Measurements from ENCODE around the gene NCAM2.
A peak's percentile ranks its signal among the peaks of the same experiment; 100 is the strongest.

The NCAM2 gene

DNA sequence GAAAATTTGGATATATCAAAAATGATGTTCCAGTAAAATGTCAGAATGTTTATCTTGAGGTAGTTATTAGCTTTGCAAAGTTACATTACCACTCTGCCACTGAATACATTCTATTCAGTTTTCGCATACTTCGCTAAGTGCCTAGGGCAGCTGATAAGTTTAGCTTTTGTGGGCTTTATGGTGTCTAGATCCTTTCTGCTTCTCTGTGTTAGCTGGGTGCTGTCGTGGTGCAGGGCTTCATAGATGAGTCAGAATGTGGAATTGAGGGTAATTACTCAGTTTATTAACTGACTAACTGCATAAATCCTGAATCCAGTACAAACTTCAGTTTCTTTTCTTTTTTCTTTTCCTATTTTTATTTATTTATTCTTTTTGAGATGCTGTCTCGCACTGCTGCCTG is 21.5 kb downstream of the NCAM2 start:
- ChIA-PET CTCF (no interaction called here), POLR2A (no interaction called here)
- Histone ChIP-seq H3K4me1 (ENCODE audit: control extremely low read depth in 1 of 4, control insufficient read depth in 4 of 4, insufficient read depth in 4 of 4, low read length in 3 of 4) (no peaks in the 10 kb centered on the region), H3K27me3 (replicated peaks in 2 of 5; ENCODE audit: control insufficient read depth in 4 of 5, insufficient read depth in 5 of 5, low read length in 4 of 5) (no peaks in the 10 kb centered on the region), H3K9me3 (ENCODE audit: control extremely low read depth in 1 of 5, control insufficient read depth in 4 of 5, insufficient read depth in 2 of 5, low read depth in 1 of 5, low read length in 4 of 5) (no peaks in the 10 kb centered on the region), H3K4me3 (ENCODE audit: control insufficient read depth in 1 of 7, extremely low read depth in 1 of 7, insufficient read depth in 4 of 7, low read depth in 2 of 7, low read length in 6 of 7) (no peak overlapping the region), H3K36me3 (ENCODE audit: control insufficient read depth in 4 of 4, insufficient read depth in 4 of 4, low read length in 3 of 4) (no peaks in the 10 kb centered on the region), H3K27ac (ENCODE audit: insufficient read depth in 1 of 2, low read depth in 1 of 2, low read length in 2 of 2, poor library complexity in 1 of 2, severe bottlenecking in 2 of 2) (no peak overlapping the region)
- WGBS (ENCODE audit: insufficient coverage): no CpG with 5 or more reads among the region's 4 CpGs
- DNase-seq: no peak

DNA sequence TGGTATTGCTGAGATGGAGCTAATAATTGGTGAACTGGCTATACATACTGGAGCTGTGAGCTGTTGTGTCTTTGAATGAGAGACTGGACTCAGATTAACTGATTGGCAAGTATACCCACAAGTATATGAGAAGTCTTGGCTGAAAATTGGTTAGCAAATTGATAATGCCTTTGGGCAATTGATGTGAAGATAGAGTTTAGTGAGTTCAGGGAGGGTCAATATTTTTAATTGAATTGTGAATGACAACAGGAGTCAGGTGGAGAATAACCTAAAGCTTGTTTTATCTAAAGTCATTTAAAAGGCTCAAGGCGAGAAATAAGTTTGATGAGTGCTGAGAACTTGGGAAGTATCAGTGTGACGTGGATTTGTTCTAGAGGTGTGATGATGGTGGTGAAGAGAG is 27.5 kb downstream of the NCAM2 start:
- H3K9me3 ChIP-seq (ENCODE audit: control extremely low read depth in 1 of 5, control insufficient read depth in 4 of 5, insufficient read depth in 2 of 5, low read depth in 1 of 5, low read length in 4 of 5): no peaks in the 10 kb centered on the region
- H3K36me3 ChIP-seq (ENCODE audit: control insufficient read depth in 4 of 4, insufficient read depth in 4 of 4, low read length in 3 of 4): no peaks in the 10 kb centered on the region
- H3K27ac ChIP-seq (ENCODE audit: insufficient read depth in 1 of 2, low read depth in 1 of 2, low read length in 2 of 2, poor library complexity in 1 of 2, severe bottlenecking in 2 of 2): no peak overlapping the region
- WGBS (ENCODE audit: insufficient coverage): 97% methylated on average over 2 of the region's 2 CpGs
- POLR2A ChIA-PET: no interaction called here
- no peaks in the 10 kb centered on the region for H3K27me3 ChIP-seq (replicated peaks in 2 of 5; ENCODE audit: control insufficient read depth in 4 of 5, insufficient read depth in 5 of 5, low read length in 4 of 5)
- peaks cover 0 to 3% (median 0%) of the 10 kb centered on the region in 4 experiments for H3K4me1 ChIP-seq (ENCODE audit: control extremely low read depth in 1 of 4, control insufficient read depth in 4 of 4, insufficient read depth in 4 of 4, low read length in 3 of 4)
- DNase-seq: no peak
- CTCF ChIA-PET: no interaction called here
- H3K4me3 ChIP-seq (ENCODE audit: control insufficient read depth in 1 of 7, extremely low read depth in 1 of 7, insufficient read depth in 4 of 7, low read depth in 2 of 7, low read length in 6 of 7): no peak overlapping the region

DNA sequence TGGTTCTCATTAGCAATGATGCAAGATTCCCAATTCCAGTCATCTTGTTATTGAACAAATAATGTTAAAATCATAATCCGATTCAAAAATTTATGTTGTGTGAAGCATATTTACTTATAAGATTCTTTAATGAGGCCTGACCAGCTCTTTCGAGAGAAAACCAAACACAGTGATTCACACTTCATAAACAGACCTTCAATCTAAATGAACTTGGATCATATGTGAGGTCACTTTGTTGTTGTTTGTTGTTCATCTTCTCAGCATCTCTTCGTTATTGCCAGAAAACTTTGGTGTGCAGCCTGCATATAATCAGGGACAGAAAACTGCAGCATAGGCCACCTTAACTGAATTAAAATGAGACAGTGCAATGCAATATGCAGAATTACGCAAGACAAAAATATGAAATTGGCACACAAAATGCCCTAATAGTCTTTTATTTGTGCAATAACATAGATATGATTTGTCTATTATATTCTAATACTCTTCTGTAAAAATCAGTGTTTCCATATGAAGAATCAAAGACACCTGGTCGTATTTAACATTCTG is 30.1 kb downstream of the NCAM2 start:
- Histone ChIP-seq H3K4me1 (ENCODE audit: control extremely low read depth in 1 of 4, control insufficient read depth in 4 of 4, insufficient read depth in 4 of 4, low read length in 3 of 4) (peaks cover 0 to 3% (median 0%) of the 10 kb centered on the region in 4 experiments), H3K4me3 (ENCODE audit: control insufficient read depth in 1 of 7, extremely low read depth in 1 of 7, insufficient read depth in 4 of 7, low read depth in 2 of 7, low read length in 6 of 7) (no peak overlapping the region), H3K9me3 (ENCODE audit: control extremely low read depth in 1 of 5, control insufficient read depth in 4 of 5, insufficient read depth in 2 of 5, low read depth in 1 of 5, low read length in 4 of 5) (no peaks in the 10 kb centered on the region), H3K27ac (ENCODE audit: insufficient read depth in 1 of 2, low read depth in 1 of 2, low read length in 2 of 2, poor library complexity in 1 of 2, severe bottlenecking in 2 of 2) (no peak overlapping the region), H3K36me3 (ENCODE audit: control insufficient read depth in 4 of 4, insufficient read depth in 4 of 4, low read length in 3 of 4) (no peaks in the 10 kb centered on the region), H3K27me3 (replicated peaks in 2 of 5; ENCODE audit: control insufficient read depth in 4 of 5, insufficient read depth in 5 of 5, low read length in 4 of 5) (no peaks in the 10 kb centered on the region)
- CTCF ChIA-PET: no interaction called here
- POLR2A ChIA-PET: no interaction called here
- no peak for DNase-seq
- 83% methylated on average over 1 of the region's 5 CpGs for WGBS (ENCODE audit: insufficient coverage)

DNA sequence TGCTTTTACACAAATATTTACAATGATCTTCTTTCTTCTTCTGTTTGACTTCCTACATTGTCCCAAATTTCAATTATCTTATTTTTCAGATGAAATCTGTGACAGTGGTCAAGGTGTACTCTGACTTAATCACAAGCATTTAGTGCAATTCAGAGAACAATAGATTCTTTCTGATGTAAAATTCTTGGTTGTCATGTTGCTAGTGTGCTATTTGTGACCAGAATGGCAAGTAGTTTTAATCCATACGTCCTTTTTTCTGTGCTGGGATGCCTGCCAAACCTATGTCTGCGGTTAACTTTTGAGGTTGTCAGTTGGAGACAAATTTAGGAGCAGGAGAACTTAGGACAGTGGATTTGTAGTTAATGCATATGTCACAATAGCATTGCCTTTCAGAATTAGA is 31.0 kb downstream of the NCAM2 start:
- Histone ChIP-seq H3K9me3 (ENCODE audit: control extremely low read depth in 1 of 5, control insufficient read depth in 4 of 5, insufficient read depth in 2 of 5, low read depth in 1 of 5, low read length in 4 of 5) (no peaks in the 10 kb centered on the region), H3K27ac (ENCODE audit: insufficient read depth in 1 of 2, low read depth in 1 of 2, low read length in 2 of 2, poor library complexity in 1 of 2, severe bottlenecking in 2 of 2) (no peak overlapping the region), H3K4me1 (ENCODE audit: control extremely low read depth in 1 of 4, control insufficient read depth in 4 of 4, insufficient read depth in 4 of 4, low read length in 3 of 4) (peaks cover 0 to 3% (median 0%) of the 10 kb centered on the region in 4 experiments), H3K36me3 (ENCODE audit: control insufficient read depth in 4 of 4, insufficient read depth in 4 of 4, low read length in 3 of 4) (no peaks in the 10 kb centered on the region), H3K27me3 (replicated peaks in 2 of 5; ENCODE audit: control insufficient read depth in 4 of 5, insufficient read depth in 5 of 5, low read length in 4 of 5) (no peaks in the 10 kb centered on the region), H3K4me3 (ENCODE audit: control insufficient read depth in 1 of 7, extremely low read depth in 1 of 7, insufficient read depth in 4 of 7, low read depth in 2 of 7, low read length in 6 of 7) (no peak overlapping the region)
- WGBS (ENCODE audit: insufficient coverage): 37% methylated on average over 2 of the region's 2 CpGs
- ChIA-PET CTCF (no interaction called here), POLR2A (no interaction called here)
- DNase-seq: peak; percentile 11 to 60 (median 52)

DNA sequence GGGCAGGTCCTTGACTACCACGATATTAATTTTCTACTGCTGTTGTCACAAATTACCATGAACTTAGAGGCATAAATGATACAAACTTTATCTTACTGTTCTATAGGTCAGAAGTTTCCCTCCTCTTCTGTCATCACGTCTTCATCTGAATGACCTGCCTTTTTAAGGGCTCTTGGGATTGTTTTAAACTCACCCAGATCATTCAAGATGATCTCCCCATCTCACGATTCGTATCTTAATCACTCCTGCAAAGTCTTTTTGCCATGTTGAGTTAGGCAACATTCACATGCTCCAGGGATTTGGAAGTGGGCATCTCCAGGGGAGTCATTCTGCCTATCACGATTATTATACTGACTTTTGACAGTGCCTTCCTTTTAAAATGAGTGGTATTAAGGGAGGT is 32.1 kb downstream of the NCAM2 start:
- Histone ChIP-seq H3K27me3 (replicated peaks in 2 of 5; ENCODE audit: control insufficient read depth in 4 of 5, insufficient read depth in 5 of 5, low read length in 4 of 5) (no peaks in the 10 kb centered on the region), H3K9me3 (ENCODE audit: control extremely low read depth in 1 of 5, control insufficient read depth in 4 of 5, insufficient read depth in 2 of 5, low read depth in 1 of 5, low read length in 4 of 5) (no peaks in the 10 kb centered on the region), H3K27ac (ENCODE audit: insufficient read depth in 1 of 2, low read depth in 1 of 2, low read length in 2 of 2, poor library complexity in 1 of 2, severe bottlenecking in 2 of 2) (no peak overlapping the region), H3K36me3 (ENCODE audit: control insufficient read depth in 4 of 4, insufficient read depth in 4 of 4, low read length in 3 of 4) (no peaks in the 10 kb centered on the region), H3K4me3 (ENCODE audit: control insufficient read depth in 1 of 7, extremely low read depth in 1 of 7, insufficient read depth in 4 of 7, low read depth in 2 of 7, low read length in 6 of 7) (no peak overlapping the region), H3K4me1 (ENCODE audit: control extremely low read depth in 1 of 4, control insufficient read depth in 4 of 4, insufficient read depth in 4 of 4, low read length in 3 of 4) (peaks cover 0 to 3% (median 0%) of the 10 kb centered on the region in 4 experiments)
- 94% methylated on average over 4 of the region's 5 CpGs for WGBS (ENCODE audit: insufficient coverage)
- ChIA-PET CTCF (no interaction called here), POLR2A (no interaction called here)
- no peak for DNase-seq

DNA sequence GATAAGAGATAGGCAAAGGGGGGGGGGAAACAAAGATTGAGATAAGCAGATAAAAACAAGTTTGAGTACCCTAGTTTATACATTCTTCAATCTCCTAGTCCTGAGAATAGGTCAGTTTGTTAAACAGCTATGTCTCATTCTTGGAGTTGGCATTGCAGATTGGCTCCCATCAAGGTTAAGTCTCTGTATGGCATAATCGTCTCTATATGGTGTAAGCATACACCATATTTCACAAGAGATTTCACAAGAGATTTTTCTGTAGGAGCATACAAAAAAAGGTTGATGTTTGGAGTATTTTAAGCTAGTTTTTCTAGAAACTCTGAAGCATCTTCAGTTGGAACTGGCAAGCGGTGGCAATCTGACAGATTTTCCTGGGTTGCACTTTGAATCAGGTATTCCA is 35.8 kb downstream of the NCAM2 start:
- Histone ChIP-seq H3K27me3 (replicated peaks in 2 of 5; ENCODE audit: control insufficient read depth in 4 of 5, insufficient read depth in 5 of 5, low read length in 4 of 5) (no peaks in the 10 kb centered on the region), H3K9me3 (ENCODE audit: control extremely low read depth in 1 of 5, control insufficient read depth in 4 of 5, insufficient read depth in 2 of 5, low read depth in 1 of 5, low read length in 4 of 5) (no peaks in the 10 kb centered on the region), H3K27ac (ENCODE audit: insufficient read depth in 1 of 2, low read depth in 1 of 2, low read length in 2 of 2, poor library complexity in 1 of 2, severe bottlenecking in 2 of 2) (no peak overlapping the region), H3K36me3 (ENCODE audit: control insufficient read depth in 4 of 4, insufficient read depth in 4 of 4, low read length in 3 of 4) (no peaks in the 10 kb centered on the region), H3K4me1 (ENCODE audit: control extremely low read depth in 1 of 4, control insufficient read depth in 4 of 4, insufficient read depth in 4 of 4, low read length in 3 of 4) (peaks cover 0 to under 1% (median 0%) of the 10 kb centered on the region in 4 experiments), H3K4me3 (ENCODE audit: control insufficient read depth in 1 of 7, extremely low read depth in 1 of 7, insufficient read depth in 4 of 7, low read depth in 2 of 7, low read length in 6 of 7) (no peak overlapping the region)
- 92% methylated on average over 1 of the region's 2 CpGs for WGBS (ENCODE audit: insufficient coverage)
- POLR2A ChIA-PET: no interaction called here
- CTCF ChIA-PET: no interaction called here
- no peak for DNase-seq

DNA sequence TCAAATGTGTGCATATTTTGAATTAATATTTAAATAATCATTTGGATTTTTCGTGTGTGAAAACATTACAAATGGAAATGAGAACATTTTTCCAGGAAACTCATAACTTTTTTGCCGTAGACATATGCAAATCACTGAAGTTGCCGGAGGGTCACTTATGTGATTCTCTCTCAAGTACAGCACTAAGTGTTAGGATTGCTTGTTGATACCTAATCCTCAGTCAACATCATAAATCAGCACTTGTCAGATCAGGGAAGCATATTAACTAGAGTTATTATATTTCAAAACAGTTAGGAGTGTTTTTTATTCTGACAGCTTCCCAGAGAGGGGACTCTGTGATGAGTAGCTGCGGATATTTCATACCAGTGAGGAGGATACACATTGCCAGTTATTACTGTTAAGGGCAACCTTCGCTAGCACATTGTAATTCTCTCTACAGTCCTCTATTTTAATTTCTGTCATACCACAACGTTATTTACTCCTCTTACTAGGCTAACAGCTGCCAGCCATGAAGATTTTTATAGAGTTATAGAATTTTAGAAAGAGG is 41.5 kb downstream of the NCAM2 start:
- no peaks in the 10 kb centered on the region for H3K4me1 ChIP-seq (ENCODE audit: control extremely low read depth in 1 of 4, control insufficient read depth in 4 of 4, insufficient read depth in 4 of 4, low read length in 3 of 4)
- no peaks in the 10 kb centered on the region for H3K9me3 ChIP-seq (ENCODE audit: control extremely low read depth in 1 of 5, control insufficient read depth in 4 of 5, insufficient read depth in 2 of 5, low read depth in 1 of 5, low read length in 4 of 5)
- POLR2A ChIA-PET: no interaction called here
- H3K27ac ChIP-seq (ENCODE audit: insufficient read depth in 1 of 2, low read depth in 1 of 2, low read length in 2 of 2, poor library complexity in 1 of 2, severe bottlenecking in 2 of 2): no peak overlapping the region
- WGBS (ENCODE audit: insufficient coverage): 100% methylated on average over 1 of the region's 6 CpGs
- H3K4me3 ChIP-seq (ENCODE audit: control insufficient read depth in 1 of 7, extremely low read depth in 1 of 7, insufficient read depth in 4 of 7, low read depth in 2 of 7, low read length in 6 of 7): no peak overlapping the region
- no peaks in the 10 kb centered on the region for H3K36me3 ChIP-seq (ENCODE audit: control insufficient read depth in 4 of 4, insufficient read depth in 4 of 4, low read length in 3 of 4)
- CTCF ChIA-PET: no interaction called here
- H3K27me3 ChIP-seq (replicated peaks in 2 of 5; ENCODE audit: control insufficient read depth in 4 of 5, insufficient read depth in 5 of 5, low read length in 4 of 5): no peaks in the 10 kb centered on the region
- no peak for DNase-seq
